SJSA1 (cell line): ENCODE data around the gene DENND6A. TPM values are rescaled to one million over a fixed set of nuclear protein-coding genes. Genes with fewer than 3 reads are reported as not detected.

ENCODE experiments used
- DNase-seq, 2 experiments: peaks; one replicate each; pipeline ENCODE4 v3.0.0-alpha.2; 2015 to 2020; ENCODE audit warnings: low spot score in 2 of 2, low read depth in 1 of 2
- H3K27ac ChIP-seq: fragments of 250-450 bp; sonication (Bioruptor Pico); 2 replicates; pipeline ENCODE4 v1.5.1; 2020; ENCODE audit warnings: mild to moderate bottlenecking, moderate library complexity
- H3K27me3 ChIP-seq: fragments of 250-450 bp; sonication (Bioruptor Pico); replicated peaks from 2 replicates; pipeline ENCODE4 v1.5.1; 2020; ENCODE audit warnings: mild to moderate bottlenecking, moderate library complexity
- H3K36me3 ChIP-seq: fragments of 250-450 bp; sonication (Bioruptor Pico); 2 replicates; pipeline ENCODE4 v1.5.1; 2020; ENCODE audit warnings: mild to moderate bottlenecking
- H3K4me1 ChIP-seq: fragments of 250-450 bp; sonication (Bioruptor Pico); replicated peaks from 2 replicates; pipeline ENCODE4 v1.6.1; 2021; ENCODE audit warnings: mild to moderate bottlenecking
- H3K4me3 ChIP-seq: fragments of 250-450 bp; sonication (Bioruptor Pico); 2 replicates; pipeline ENCODE4 v1.5.1; 2020; ENCODE audit warnings: mild to moderate bottlenecking
- H3K9me3 ChIP-seq: fragments of 250-450 bp; sonication (Bioruptor Pico); replicated peaks from 2 replicates; pipeline ENCODE4 v1.5.1; 2020; ENCODE audit warnings: mild to moderate bottlenecking
- total RNA-seq: library from RNA; depleted of rRNA; stranded (reverse); fragments of >200 nt; shearing (Covaris generic); gene quantifications from 2 replicates; pipeline ENCODE4 v1.2.3, GENCODE V29; 2014

Gene DENND6A
- total RNA-seq, 1 experiment from 2014 or later, result 18.6 TPM

DNA sequence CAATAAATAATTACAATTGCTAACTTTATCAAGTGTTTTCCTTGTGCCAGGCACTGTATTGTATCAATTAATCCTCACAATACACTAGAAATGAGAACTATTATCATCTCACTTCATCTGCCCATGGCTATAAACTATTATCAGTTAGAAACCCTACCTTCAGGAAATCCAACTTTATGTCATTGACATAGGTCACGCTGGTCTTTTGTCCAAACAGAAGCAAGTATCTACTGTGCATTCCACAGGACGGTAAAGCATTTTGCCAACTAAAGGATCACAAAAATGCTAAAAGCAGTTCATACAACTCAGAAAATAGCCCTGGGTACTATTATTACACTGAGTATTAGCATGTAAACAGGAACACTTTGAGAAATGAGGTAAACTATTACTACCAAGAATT, 9.6 kb downstream of the DENND6A start:
- Histone ChIP-seq H3K27me3 (no peaks in the 10 kb centered on the region), H3K27ac (no peak overlapping the region), H3K36me3 (peaks cover 14% of the 10 kb centered on the region; the same call in 1 of the 2 replicates), H3K9me3 (no peaks in the 10 kb centered on the region), H3K4me3 (no peak overlapping the region), H3K4me1 (no peaks in the 10 kb centered on the region)
- DNase-seq, result no peak

DNA sequence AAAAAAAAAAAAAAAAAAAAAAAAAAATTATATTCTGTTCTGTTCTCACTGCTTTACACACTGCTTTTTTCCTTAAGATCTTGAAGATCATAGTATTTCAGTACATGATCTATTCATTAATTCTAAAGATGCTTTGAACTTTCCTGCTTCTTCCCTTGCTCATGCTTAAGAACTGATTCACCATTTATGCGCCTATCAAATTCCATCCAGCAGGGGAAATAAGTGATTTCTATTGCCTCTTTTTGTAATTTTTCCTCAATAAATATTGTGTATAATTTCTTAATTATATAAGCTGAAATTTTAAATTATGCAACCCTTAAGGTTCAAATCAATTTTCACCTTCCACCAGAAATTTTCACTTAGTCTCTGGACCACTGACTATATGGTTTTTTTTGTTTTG, 10.6 kb downstream of the DENND6A start:
- Histone ChIP-seq H3K36me3 (peaks cover 14% of the 10 kb centered on the region; the same call in 1 of the 2 replicates), H3K4me1 (no peaks in the 10 kb centered on the region), H3K27me3 (no peaks in the 10 kb centered on the region), H3K27ac (no peak overlapping the region), H3K9me3 (no peaks in the 10 kb centered on the region), H3K4me3 (no peak overlapping the region)
- DNase-seq, result no peak

DNA sequence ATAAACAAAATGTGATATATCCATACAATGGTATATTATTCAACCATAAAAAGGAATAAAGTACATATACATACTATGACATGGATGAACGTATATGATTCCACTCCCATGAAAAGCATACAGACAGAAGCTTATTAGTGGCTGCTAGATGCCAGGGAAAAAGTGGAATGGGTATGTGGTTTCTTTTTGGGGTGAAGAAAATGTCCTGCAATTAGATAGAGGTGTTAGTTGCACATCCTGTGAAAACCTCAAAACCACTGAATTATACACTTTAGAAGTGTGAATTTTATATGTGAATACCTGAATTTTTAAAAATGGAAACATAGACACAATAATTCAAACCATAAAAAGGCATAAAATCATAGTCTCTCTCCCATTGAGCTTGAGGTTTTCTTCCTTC, 11.2 kb downstream of the DENND6A start:
- Histone ChIP-seq H3K4me1 (no peaks in the 10 kb centered on the region), H3K9me3 (no peaks in the 10 kb centered on the region), H3K36me3 (peaks cover 14% of the 10 kb centered on the region; the same call in 1 of the 2 replicates), H3K27ac (no peak overlapping the region), H3K27me3 (no peaks in the 10 kb centered on the region), H3K4me3 (no peak overlapping the region)
- DNase-seq, result no peak

DNA sequence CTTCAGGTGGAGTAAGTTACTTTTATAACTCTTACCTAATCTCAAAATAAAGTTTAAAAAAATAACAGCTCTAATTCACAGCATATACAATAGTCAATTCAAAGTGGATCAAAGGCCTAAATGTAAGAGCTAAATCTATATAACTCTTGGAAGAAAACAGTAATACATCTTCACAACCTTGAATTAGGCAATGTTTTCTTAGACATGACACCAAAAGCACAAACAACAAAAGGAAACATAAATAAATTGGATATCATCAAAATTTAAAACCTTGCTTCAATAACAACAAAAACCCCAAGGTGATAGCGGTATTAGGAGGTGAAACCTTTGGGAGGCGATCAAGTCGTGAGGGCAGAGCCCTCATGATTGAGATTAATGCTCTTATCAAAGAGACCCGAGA, 12.8 kb downstream of the DENND6A start:
- no peak for DNase-seq
- Histone ChIP-seq H3K4me3 (no peak overlapping the region), H3K27me3 (no peaks in the 10 kb centered on the region), H3K4me1 (no peaks in the 10 kb centered on the region), H3K36me3 (peaks cover 11% of the 10 kb centered on the region; the same call in 1 of the 2 replicates), H3K9me3 (no peaks in the 10 kb centered on the region), H3K27ac (no peak overlapping the region)

DNA sequence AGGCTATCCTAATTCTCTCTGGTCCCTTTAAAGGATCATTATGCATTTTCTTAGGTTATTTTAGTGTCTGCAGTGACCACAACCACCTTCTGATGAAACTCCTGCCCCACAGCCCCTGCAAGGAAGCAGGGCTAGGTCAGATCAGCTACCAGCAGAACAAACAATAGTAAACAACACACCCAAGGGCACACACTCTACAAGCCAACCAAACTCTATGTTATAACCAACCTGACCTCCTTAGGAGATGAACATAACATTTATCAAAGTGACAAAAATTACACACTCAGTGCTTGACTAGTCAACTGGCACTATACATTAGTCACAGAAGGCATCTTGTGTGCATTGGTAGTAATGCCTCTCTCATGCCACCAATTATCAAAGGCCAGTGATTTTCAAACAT, 17.3 kb downstream of the DENND6A start:
- H3K27me3 ChIP-seq, result no peaks in the 10 kb centered on the region
- no peak overlapping the region for H3K27ac ChIP-seq
- peaks cover 6% of the 10 kb centered on the region; the same call in 1 of the 2 replicates for H3K4me1 ChIP-seq
- no peaks in the 10 kb centered on the region for H3K9me3 ChIP-seq
- no peak overlapping the region for H3K4me3 ChIP-seq
- DNase-seq, result no peak
- H3K36me3 ChIP-seq, result peaks cover 8% of the 10 kb centered on the region; the same call in 1 of the 2 replicates

DNA sequence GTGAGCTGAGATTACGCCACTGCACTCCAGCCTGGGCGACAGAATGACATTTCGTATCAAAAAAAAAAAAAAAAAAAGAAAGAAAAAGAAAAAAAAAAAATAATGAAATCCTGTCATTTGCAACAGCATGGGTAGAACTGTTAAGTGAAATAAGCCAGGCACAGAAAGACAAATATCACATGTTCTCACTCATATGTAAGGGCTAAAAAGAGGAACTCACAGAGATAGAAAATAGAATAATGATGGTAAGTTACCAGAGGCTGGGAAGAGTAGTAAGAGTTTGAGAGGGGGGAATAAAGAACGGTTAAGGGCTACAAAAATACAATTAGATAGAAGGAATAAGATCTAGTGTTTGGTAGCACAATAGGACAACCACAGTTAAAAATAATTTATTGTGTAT, 19.7 kb downstream of the DENND6A start:
- Histone ChIP-seq H3K9me3 (no peaks in the 10 kb centered on the region), H3K4me3 (no peak overlapping the region)

DNA sequence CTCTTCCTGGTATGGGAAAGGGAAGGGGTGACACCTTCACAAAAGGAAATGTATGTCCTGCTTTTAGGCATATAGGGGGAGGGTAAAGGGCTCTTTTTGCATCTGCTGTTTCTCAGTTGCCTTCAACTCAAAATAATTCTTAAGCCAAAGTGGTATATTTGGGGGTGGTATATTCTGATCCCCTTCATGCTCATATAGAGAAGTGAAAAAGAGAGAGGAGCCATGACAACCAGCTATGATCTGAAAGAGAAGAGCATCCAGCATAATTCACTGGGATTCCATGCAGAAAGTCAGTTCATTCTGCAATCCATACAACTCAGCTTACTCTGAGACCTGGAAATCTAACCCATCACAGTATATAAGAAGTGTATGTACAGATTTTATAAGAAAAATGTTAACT, 22.3 kb downstream of the DENND6A start:
- DNase-seq, result no peak
- Histone ChIP-seq H3K9me3 (no peaks in the 10 kb centered on the region), H3K27me3 (no peaks in the 10 kb centered on the region)

More for the DNA sequence above, 19.7 kb downstream of the DENND6A start:
- Histone ChIP-seq H3K4me1 (peaks cover 6% of the 10 kb centered on the region; the same call in 1 of the 2 replicates), H3K27ac (no peak overlapping the region), H3K36me3 (peaks cover 4% of the 10 kb centered on the region; the same call in 1 of the 2 replicates), H3K27me3 (no peaks in the 10 kb centered on the region)
- no peak for DNase-seq

DNA sequence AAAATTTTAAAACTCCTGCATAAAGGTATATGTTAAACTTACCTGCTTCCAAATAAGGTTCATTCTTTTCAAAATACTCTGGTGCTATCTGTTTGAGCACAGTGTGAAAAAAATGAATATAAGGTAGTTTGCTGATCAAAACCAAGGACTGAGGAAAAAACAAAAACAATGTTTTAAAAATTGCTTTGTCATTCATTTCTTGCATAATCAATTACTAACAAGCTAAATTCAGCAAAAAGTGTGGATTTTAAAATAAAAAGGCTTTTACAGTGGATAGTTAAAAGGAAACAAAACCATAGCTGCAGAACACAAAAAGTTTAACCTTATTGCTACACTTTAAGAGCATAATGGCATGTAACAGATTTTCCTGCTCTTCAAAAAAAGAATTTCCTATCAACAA, 31.5 kb downstream of the DENND6A start:
- Histone ChIP-seq H3K27me3 (no peaks in the 10 kb centered on the region), H3K27ac (no peak overlapping the region), H3K9me3 (no peaks in the 10 kb centered on the region), H3K4me3 (no peak overlapping the region), H3K36me3 (peaks cover 30% of the 10 kb centered on the region), H3K4me1 (no peaks in the 10 kb centered on the region)
- no peak for DNase-seq

More for the DNA sequence above, 22.3 kb downstream of the DENND6A start:
- Histone ChIP-seq H3K4me3 (no peak overlapping the region), H3K4me1 (peaks cover 6% of the 10 kb centered on the region; the same call in 1 of the 2 replicates), H3K27ac (no peak overlapping the region), H3K36me3 (peaks cover 14% of the 10 kb centered on the region)

DNA sequence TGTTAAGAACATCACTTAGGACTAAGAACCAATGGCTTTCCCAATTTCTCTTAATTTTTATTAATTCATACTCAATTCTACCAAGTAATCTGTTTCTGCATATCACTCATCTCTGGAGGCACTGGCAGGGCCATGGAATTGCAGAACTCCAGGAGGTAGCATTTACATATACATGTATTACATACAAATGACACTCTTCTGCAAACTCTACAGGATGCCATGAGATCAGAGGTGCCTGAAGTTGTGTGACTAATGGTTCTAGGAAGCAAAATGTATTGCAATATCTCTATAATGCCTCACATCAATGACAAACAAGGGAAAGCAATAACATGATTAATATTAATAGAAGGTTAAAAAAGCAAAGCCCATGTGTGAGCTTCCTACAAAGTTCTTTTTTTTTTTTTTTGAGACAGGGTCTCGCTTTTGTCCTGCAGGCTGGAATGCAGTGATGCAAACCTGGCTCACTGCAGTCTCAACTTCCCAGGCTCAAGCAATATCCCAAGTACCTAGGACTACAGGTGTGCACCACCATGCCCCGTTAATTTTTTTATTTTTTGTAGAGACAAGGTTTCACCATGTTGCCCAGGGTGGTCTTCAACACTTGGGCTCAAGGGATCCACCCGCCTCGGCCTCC, 33.0 kb downstream of the DENND6A start:
- Histone ChIP-seq H3K27ac (no peak overlapping the region), H3K27me3 (no peaks in the 10 kb centered on the region), H3K9me3 (no peaks in the 10 kb centered on the region), H3K36me3 (peaks cover 29% of the 10 kb centered on the region), H3K4me3 (no peak overlapping the region), H3K4me1 (no peaks in the 10 kb centered on the region)
- no peak for DNase-seq

DNA sequence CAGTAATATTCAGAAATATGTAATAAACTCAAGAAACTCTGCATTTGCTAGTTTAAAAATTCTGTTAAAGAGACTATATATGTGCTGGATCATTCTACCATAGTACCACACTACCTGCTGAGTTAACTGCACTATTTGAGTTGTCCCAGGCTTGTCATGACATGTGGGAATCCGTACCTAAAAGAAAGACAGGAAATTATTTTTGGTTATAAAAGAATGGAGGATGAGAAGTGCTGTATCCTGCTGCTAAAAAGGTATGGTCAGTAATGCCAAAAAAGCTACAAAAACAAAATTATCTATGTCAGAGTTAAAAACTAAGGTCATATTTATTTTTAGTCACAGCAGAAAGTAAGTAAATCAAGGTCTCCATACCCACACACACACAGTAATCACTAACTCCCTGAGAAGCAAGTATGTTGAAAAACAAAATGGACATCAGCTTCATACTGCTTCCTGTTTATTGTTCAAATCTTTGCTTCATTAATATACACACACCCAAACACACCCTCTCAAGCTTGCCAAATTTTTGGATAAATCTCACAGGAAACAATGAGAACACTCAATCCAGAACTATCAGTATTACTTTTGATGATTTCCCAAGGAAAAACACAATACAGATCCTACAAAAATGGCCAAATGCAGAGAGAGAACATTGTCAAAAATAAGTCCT, 33.7 kb downstream of the DENND6A start:
- H3K4me1 ChIP-seq, result no peaks in the 10 kb centered on the region
- no peak for DNase-seq
- no peaks in the 10 kb centered on the region for H3K9me3 ChIP-seq
- peaks cover 29% of the 10 kb centered on the region for H3K36me3 ChIP-seq
- no peaks in the 10 kb centered on the region for H3K27me3 ChIP-seq
- H3K27ac ChIP-seq, result no peak overlapping the region
- H3K4me3 ChIP-seq, result no peak overlapping the region

DNA sequence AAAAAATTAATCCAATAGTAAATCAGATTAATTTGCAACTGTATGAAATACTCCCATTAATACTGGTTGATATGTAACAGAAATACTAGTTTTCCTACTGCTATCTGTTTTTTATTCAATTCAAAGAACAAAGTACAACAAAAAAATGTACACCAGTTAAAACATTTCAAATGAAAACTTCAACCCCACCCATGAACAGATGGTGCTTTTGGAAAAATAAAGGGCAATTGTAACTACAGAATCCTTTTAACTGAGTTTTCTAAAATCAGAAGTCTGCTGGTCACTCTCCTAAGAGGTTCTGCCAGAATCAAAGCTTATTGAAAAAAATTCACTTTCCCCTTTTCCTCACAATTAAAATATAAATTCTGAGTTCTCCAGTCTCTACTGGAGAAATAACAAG, 34.3 kb downstream of the DENND6A start:
- Histone ChIP-seq H3K4me1 (no peaks in the 10 kb centered on the region), H3K9me3 (no peaks in the 10 kb centered on the region), H3K4me3 (no peak overlapping the region), H3K27ac (no peak overlapping the region), H3K27me3 (no peaks in the 10 kb centered on the region), H3K36me3 (peaks cover 27% of the 10 kb centered on the region)
- DNase-seq, result no peak

DNA sequence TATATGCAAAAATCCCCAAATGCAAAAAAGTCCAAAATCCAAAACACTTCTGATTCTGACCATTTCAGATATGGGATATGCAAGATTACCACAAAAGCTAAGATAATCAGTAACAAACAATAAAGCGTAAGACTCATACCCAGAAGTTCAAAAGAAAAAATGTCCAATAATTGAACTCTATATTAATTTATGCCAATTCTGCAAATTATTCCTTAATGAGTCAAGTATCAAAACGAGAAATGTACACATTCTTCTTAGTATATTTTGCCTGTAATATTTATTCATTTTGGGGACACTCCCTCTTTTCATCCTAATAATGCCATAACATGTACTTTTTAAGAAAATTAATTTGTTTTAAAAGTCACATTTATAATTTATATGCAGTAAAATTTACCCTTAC, 37.1 kb downstream of the DENND6A start:
- peaks cover 24% of the 10 kb centered on the region for H3K36me3 ChIP-seq
- H3K4me1 ChIP-seq, result no peaks in the 10 kb centered on the region
- H3K27ac ChIP-seq, result no peak overlapping the region
- no peak overlapping the region for H3K4me3 ChIP-seq
- H3K9me3 ChIP-seq, result no peaks in the 10 kb centered on the region
- no peaks in the 10 kb centered on the region for H3K27me3 ChIP-seq
- DNase-seq, result no peak

DNA sequence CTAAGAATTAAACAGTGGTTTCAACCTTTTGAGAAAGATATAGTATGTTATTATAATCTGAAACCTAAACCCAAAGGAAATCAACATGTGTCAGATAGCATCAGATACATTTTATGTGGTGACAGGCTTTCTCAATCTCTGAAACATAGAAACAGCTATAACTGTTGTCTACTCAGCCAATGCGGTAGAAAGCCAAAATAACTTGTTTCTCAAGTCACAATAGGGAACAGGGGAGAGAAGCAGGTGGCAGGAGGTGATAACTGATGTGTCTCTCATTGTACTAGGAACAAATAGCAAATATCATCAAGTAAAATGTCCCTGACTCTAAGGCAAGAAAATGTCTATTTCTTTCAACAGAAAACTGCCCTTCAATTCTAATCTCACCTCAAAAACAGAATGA, 38.6 kb downstream of the DENND6A start:
- H3K4me3 ChIP-seq, result no peak overlapping the region
- no peak for DNase-seq
- H3K4me1 ChIP-seq, result no peaks in the 10 kb centered on the region
- no peaks in the 10 kb centered on the region for H3K9me3 ChIP-seq
- no peak overlapping the region for H3K27ac ChIP-seq
- peaks cover 22% of the 10 kb centered on the region for H3K36me3 ChIP-seq
- H3K27me3 ChIP-seq, result no peaks in the 10 kb centered on the region

DNA sequence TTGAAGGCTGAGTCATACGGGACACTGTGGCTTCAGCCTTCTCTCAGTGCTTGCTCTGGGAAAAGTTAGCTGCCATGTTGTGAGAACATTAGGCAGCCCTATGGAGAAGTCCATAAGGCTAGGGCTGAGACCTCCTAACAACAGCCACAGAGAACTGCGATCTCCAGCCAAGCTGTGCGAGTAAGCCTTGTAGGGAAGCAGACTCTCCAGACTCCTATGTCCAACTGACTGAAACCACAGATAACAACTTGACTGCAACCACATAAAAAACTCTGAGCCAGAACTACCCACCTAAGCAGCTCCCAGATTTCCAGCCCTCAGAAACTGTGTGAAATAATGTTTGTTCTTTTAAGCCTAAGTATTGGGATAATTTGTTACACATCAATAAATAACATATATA, 40.7 kb downstream of the DENND6A start:
- DNase-seq, result no peak
- Histone ChIP-seq H3K36me3 (peaks cover 19% of the 10 kb centered on the region), H3K27ac (no peak overlapping the region), H3K9me3 (no peaks in the 10 kb centered on the region), H3K27me3 (no peaks in the 10 kb centered on the region), H3K4me1 (no peaks in the 10 kb centered on the region), H3K4me3 (no peak overlapping the region)
